DMS153 (cell line): ENCODE measurements around the gene TBC1D1.

Source experiments
- DNase-seq: peaks from one replicate; lab custom pipeline; 2025; lab: John Stamatoyannopoulos, UW

The TBC1D1 gene

GRCh38 chr4:38176165-38176564, 285.3 kb downstream of the TBC1D1 start:
- DNase-seq, result no peak

- DNase-seq, result no peak
Measured at GRCh38 chr4:38177035-38177546, 286.2 kb downstream of the TBC1D1 start.

DNA sequence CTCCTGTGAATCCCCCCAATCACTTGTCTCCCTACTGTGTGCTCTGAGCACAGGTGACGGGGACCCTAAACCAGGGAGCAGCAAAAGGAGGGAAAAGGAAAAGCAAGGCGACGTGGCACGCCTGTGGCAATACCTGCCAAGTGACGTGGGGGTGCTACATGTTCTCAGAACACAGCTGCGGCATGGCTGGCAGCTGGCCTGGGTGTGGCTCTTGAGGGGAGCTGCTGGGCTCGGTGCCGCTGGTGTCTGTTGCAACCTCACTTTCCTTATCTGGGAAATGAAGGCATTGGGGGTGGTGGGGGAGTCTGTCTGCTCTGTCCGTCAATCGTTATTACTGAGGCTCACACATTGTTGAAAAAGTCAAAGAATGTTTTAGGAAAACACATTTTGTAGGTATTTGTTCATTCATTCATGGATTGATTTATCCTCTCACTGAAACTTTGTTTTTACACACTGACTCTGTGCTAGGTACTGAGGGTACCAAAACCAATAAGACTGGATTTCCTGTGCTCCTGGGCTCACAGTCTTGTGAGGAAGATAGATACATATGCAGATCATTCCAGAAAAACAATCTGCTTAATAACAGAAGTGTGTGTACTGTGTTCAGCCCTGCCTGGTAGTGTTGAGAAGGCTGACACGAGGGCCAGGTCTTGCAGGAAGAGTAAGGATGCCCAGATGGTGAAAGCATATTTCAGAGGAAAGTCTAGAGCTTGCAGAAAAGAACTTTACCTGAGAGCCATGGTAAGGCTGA, 286.9 kb downstream of the TBC1D1 start:
- no peak for DNase-seq

- no peak for DNase-seq
Measured at GRCh38 chr4:38178392-38178995, 287.6 kb downstream of the TBC1D1 start.

DNA sequence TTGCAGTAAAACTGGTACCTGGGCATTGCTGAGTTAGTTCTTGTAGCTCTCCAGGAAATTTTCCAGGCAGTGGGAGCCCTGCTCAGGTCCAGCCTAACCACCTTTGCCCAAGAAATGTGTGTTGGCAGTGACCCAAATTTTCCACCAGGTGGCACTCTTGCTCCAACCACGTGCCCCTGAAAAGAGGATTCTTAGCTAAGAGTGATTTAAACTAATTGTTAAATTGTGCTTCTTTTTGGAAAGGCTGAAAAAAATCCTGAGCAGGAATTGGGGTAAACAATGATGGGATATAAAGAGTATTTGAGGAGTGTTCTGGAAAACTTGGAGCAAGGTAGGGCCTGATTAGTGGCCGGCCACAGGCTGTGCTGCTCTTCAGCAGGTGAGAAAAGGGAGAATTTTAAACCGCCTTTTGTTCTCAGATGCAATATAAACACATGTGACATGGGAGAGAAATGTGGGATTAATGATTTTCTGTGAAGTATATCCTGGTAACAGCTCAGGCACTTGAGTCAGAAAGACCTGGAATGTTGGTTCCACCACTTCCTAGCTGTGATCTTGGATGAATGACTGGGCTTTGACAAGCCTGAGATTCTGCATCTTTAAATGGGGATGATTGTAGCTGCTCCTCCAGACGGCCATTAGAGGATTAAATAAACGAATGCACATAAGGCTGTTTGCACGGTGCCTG, 288.9 kb downstream of the TBC1D1 start:
- peak; percentile 37 for DNase-seq

GRCh38 chr4:38180456-38180855, 289.6 kb downstream of the TBC1D1 start:
- DNase-seq, result no peak

- no peak for DNase-seq
Measured at GRCh38 chr4:38181286-38181685, 290.4 kb downstream of the TBC1D1 start.

DNA sequence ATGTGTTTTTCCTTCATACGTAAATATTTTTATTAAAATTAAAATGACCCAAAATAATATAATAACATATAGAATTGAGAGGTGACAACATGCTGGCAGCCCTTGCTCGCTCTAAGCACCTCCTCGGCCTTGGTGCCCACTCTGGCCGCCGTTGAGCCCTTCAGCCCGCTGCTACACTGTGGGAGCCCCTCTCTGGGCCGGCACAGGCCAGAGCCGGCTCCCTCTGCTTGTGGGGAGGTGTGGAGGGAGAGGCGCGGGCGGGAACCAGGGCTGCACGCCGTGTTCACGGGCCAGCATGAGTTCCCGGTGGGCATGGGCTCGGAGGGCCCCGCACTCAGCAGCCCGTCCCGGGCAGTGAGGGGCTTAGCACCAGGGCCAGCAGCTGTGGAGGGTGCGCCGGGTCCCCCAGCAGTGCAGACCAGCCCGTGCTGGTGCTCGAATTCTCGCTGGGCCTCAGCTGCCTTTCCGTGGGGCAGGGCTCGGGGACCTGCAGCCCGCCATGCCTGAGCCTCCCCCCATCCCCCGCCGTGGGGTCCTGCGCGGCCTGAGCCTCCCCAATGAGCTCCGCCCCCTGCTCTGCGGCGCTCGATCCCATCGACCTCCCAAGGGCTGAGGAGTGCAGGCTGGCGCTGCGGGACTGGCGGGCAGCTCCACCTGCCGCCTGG, 291.6 kb downstream of the TBC1D1 start:
- DNase-seq, result no peak

- no peak for DNase-seq
Measured at GRCh38 chr4:38184404-38184803, 293.5 kb downstream of the TBC1D1 start.

- no peak for DNase-seq
Measured at GRCh38 chr4:38185406-38186144, 294.7 kb downstream of the TBC1D1 start.

DNA sequence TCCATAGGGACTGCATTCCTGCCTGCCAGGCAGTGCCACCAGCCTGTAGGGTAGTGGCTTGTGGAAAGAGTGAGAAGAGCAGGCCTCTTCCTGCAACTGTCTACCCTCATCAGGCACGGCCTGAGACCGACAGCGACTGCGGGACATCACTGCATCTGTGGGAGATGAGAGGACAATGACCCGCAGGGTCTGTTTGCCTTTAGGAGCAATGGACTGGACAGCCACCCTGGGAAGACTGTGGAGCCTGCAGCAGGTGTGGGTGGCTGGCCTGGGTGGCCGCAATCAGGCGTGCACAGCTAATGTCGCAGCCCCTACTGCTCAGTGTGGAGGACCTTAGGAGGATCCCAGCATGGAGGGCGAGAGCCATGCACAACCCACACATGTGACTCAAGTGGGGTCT, 297.3 kb downstream of the TBC1D1 start:
- DNase-seq, result no peak

- no peak for DNase-seq
Measured at GRCh38 chr4:38188631-38189101, 297.8 kb downstream of the TBC1D1 start.
